Trophoblast cell (in vitro differentiated cells and primary cell): Measurements from ENCODE around the gene SHC2.

Experiments
- DNase-seq, 2 donors: peaks; one replicate each; pipeline ENCODE4 v3.0.0-alpha.2; 2016
- H2AFZ ChIP-seq: 2 replicates; pipeline ENCODE4 v1.6.1; 2013; ENCODE audit warnings: low read length, moderate library complexity, mild to moderate bottlenecking; ENCODE audit not compliant: insufficient read depth, poor library complexity
- H2AK5ac ChIP-seq: 2 replicates; pipeline ENCODE4 v1.6.1; 2013; ENCODE audit warnings: mild to moderate bottlenecking, low read length
- H2BK120ac ChIP-seq: 2 replicates; pipeline ENCODE4 v1.6.1; 2013; ENCODE audit warnings: low read length, mild to moderate bottlenecking, moderate library complexity; ENCODE audit not compliant: insufficient read depth, poor library complexity
- H2BK12ac ChIP-seq: 2 replicates; pipeline ENCODE4 v1.6.1; 2013; ENCODE audit warnings: mild to moderate bottlenecking, low read length, moderate library complexity
- H2BK5ac ChIP-seq: 2 replicates; pipeline ENCODE4 v1.6.1; 2013; ENCODE audit warnings: low read length, low read depth, moderate library complexity, mild to moderate bottlenecking; ENCODE audit not compliant: poor library complexity
- H3K14ac ChIP-seq: 2 replicates; pipeline ENCODE4 v1.6.1; 2013; ENCODE audit warnings: mild to moderate bottlenecking, low read length
- H3K18ac ChIP-seq: 2 replicates; pipeline ENCODE4 v1.6.1; 2013; ENCODE audit warnings: mild to moderate bottlenecking, low read length
- H3K23ac ChIP-seq: 2 replicates; pipeline ENCODE4 v1.6.1; 2013; ENCODE audit warnings: low read length
- H3K27ac ChIP-seq: 2 replicates; pipeline ENCODE4 v1.5.1; 2013; ENCODE audit warnings: low read depth, mild to moderate bottlenecking, inconsistent platforms, low read length, moderate library complexity
- H3K27me3 ChIP-seq: 2 replicates; pipeline ENCODE4 v1.6.1; 2013; ENCODE audit warnings: inconsistent platforms, mild to moderate bottlenecking, low read length, moderate library complexity; ENCODE audit not compliant: insufficient read depth
- H3K36me3 ChIP-seq, 2 experiments: 1 replicate in 1 of 2; 2 replicates in 1 of 2; pipeline ENCODE4 v1.6.1; 2013; ENCODE audit warnings: low read length in 2 of 2, mild to moderate bottlenecking in 2 of 2, moderate library complexity in 1 of 2; ENCODE audit not compliant: insufficient read depth in 2 of 2, control insufficient read depth in 1 of 2
- H3K4ac ChIP-seq: 2 replicates; pipeline ENCODE4 v1.6.1; 2013; ENCODE audit warnings: low read depth, mild to moderate bottlenecking, low read length, moderate library complexity
- H3K4me1 ChIP-seq, 2 experiments: 1 replicate in 1 of 2; 2 replicates in 1 of 2; pipeline ENCODE4 v1.6.1; 2013; ENCODE audit warnings: low read length in 2 of 2, mild to moderate bottlenecking in 2 of 2, moderate library complexity in 1 of 2; ENCODE audit not compliant: insufficient read depth in 2 of 2, control insufficient read depth in 1 of 2
- H3K4me2 ChIP-seq: 2 replicates; pipeline ENCODE4 v1.6.1; 2013; ENCODE audit warnings: inconsistent platforms, mild to moderate bottlenecking, low read length, moderate library complexity
- H3K4me3 ChIP-seq: 2 replicates; pipeline ENCODE4 v1.5.1; 2013; ENCODE audit warnings: mild to moderate bottlenecking, low read depth, low read length, inconsistent platforms
- H3K79me1 ChIP-seq: one replicate; pipeline ENCODE4 v1.6.1; 2013; ENCODE audit warnings: low read length
- H3K79me2 ChIP-seq: 2 replicates; pipeline ENCODE4 v1.6.1; 2013; ENCODE audit warnings: low read length, mild to moderate bottlenecking; ENCODE audit not compliant: control insufficient read depth, insufficient read depth, poor library complexity
- H3K9ac ChIP-seq: 2 replicates; pipeline ENCODE4 v1.6.1; 2013; ENCODE audit warnings: mild to moderate bottlenecking, low read length
- H3K9me3 ChIP-seq: 2 replicates; pipeline ENCODE4 v1.6.1; 2013; ENCODE audit warnings: low read depth, mild to moderate bottlenecking, control low read depth, inconsistent platforms, low read length; ENCODE audit not compliant: insufficient read depth
- H4K12ac ChIP-seq: 2 replicates; pipeline ENCODE4 v1.6.1; 2013; ENCODE audit warnings: low read depth, mild to moderate bottlenecking, low read length, moderate library complexity
- H4K8ac ChIP-seq: 2 replicates; pipeline ENCODE4 v1.6.1; 2013; ENCODE audit warnings: low read depth, mild to moderate bottlenecking, low read length, moderate library complexity
- H4K91ac ChIP-seq: one replicate; pipeline ENCODE4 v1.6.1; 2013; ENCODE audit warnings: low read depth, mild to moderate bottlenecking, low read length, moderate library complexity
- WGBS: extraction: QIAGEN DNeasy Blood & Tissue Kit; methylation state at CpG from one replicate; pipeline ENCODE4 v1.1.7; 2013; ENCODE audit warnings: missing lambda C conversion rate; ENCODE audit not compliant: insufficient read length, insufficient coverage; ENCODE audit errors: extremely low coverage; 5-methylcytosine and 5-hydroxymethylcytosine counted together

Gene SHC2

DNA sequence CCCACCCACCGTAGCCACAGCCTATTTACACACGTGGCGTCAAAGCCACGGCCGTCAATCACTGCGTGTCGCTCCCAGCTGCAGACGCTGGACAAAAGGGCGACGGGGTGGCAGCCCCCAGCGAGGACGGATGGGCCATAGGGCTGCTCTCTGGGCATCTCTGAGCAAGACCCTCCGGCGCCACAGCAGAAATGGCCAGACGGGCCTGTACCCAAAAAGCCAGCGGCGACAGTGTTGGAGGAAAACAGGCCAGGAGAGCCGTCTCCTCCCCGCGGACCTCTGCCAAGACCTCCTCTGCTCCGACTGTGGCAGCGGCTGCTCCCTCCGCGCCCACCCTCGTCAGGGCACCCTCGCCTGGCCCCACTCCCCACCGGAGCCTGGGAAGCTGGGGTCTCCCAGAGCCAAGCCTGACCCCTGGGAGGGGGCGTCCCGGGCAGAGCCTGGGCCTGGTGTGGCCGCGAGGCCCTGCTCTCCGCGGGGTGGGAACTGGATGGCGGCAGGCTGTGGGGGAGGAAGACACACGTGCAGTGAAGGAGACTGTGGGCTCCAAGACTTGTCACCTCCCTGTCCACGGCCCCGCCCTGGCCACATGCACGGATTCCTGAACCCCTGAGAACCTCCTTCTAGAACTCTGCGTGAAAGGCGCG, 54.6 kb downstream of the SHC2 start:
- H3K9me3 ChIP-seq: peaks cover 11% of the 10 kb centered on the region
- no peak overlapping the region for H4K91ac ChIP-seq
- peak overlapping the region; percentile 7 for H3K4me3 ChIP-seq
- no peak overlapping the region for H3K23ac ChIP-seq
- no peak overlapping the region for H2AK5ac ChIP-seq
- H2AFZ ChIP-seq: no peak overlapping the region
- DNase-seq: no peak
- no peak overlapping the region for H3K4ac ChIP-seq
- no peak overlapping the region for H3K14ac ChIP-seq
- no peak overlapping the region for H2BK12ac ChIP-seq
- no peaks in the 10 kb centered on the region for H3K36me3 ChIP-seq
- no peaks in the 10 kb centered on the region for H3K4me1 ChIP-seq
- H3K27me3 ChIP-seq: peaks cover 12% of the 10 kb centered on the region
- H3K79me1 ChIP-seq: peaks cover 2% of the 10 kb centered on the region
- no peak overlapping the region for H4K8ac ChIP-seq
- H3K9ac ChIP-seq: no peak overlapping the region
- H3K4me2 ChIP-seq: no peak overlapping the region
- H2BK120ac ChIP-seq: no peak overlapping the region
- no CpG with 5 or more reads among the region's 41 CpGs for WGBS
- no peak overlapping the region for H3K27ac ChIP-seq
- H3K79me2 ChIP-seq: no peaks in the 10 kb centered on the region
- no peak overlapping the region for H4K12ac ChIP-seq
- no peak overlapping the region for H2BK5ac ChIP-seq
- no peak overlapping the region for H3K18ac ChIP-seq

DNA sequence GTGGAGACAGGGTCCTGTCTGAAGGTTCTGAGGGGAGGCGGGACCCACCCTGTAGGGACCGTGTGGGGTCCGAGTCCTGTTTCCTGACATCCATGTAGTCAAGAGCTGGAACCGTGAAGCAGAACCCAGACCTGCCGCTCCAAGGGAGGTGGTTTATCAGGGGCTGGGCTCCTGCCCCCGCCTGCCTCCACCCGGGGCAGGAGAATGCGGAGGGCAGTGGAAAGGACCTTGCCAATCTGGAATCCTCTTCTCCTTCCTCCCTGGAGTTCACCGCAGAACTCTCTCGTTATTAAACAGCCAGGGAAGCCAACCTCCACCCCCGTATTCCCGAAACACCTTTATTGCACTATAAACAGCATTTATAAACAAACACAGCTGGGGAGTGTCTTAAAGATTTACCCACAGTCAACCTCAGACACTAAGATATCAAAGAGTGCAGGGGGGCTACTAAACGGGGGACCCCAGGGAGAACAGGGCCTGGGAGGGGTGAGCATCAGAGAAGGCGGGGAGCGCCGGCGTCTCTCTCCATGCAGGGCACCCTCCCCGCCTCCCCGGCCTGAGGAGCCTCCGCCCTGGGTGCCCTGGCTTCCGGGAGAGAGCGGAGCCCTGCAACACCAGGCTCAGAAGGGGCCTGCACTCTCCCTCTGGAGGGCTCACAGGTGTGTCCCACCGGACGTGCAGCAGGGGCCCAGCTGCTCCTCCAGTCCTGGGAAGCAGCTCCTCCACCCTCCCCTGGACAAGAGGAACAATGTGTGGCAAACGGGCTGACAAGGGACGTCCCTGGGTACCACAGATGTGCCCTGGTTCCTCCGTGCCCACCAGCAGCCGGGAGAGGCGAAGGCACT, 55.5 kb downstream of the SHC2 start:
- DNase-seq: no peak
- Histone ChIP-seq H3K4me2 (no peak overlapping the region), H3K36me3 (no peaks in the 10 kb centered on the region), H3K4me1 (no peaks in the 10 kb centered on the region), H3K27ac (no peak overlapping the region), H4K91ac (no peak overlapping the region), H3K79me1 (peaks cover 2% of the 10 kb centered on the region), H3K4ac (no peak overlapping the region), H3K23ac (no peak overlapping the region), H3K27me3 (peaks cover 9% of the 10 kb centered on the region), H4K12ac (no peak overlapping the region), H3K14ac (no peak overlapping the region), H2AFZ (no peak overlapping the region), H2AK5ac (no peak overlapping the region), H2BK12ac (no peak overlapping the region), H3K9ac (no peak overlapping the region), H2BK120ac (no peak overlapping the region), H2BK5ac (no peak overlapping the region), H3K18ac (no peak overlapping the region), H3K4me3 (peak overlapping the region; percentile 7), H4K8ac (no peak overlapping the region), H3K9me3 (peaks cover 8% of the 10 kb centered on the region), H3K79me2 (no peaks in the 10 kb centered on the region)
- no CpG with 5 or more reads among the region's 29 CpGs for WGBS

DNA sequence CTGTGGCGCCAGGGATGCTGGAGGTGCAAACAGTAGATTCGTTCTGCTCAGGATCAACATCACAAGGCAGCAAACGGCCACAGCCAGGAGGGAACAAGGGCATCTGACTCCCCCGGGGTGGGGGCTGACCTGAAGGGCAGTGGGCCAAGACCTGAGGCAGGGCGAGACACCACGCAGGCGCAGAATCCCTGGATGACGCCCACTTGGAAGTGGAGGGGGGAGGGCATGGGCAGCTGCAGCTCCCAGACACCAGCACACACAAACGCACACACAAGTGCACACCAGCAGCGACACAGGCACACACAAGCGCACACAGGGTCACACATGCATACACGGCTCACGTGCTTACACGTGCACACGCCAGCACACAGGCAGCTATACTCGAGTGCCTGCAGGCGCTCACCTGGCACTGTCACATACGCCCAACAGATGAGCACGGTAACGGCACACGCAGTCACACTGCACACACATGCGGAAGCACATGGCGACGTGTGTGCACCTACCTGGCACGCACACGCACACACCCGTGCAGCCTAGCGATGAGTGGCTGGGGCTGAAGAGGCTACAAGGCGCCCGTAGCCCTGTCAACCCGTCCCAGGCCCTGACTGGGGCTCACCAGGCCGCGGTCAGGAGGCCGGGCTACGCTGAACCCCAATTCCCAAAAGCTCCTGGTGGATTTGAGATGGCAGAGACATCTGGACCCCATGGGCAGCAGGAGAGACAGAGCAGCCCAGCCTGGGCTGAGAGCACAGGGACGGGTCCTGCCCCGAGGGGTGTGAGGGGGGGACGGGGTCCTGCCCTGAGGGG, 57.4 kb downstream of the SHC2 start:
- Histone ChIP-seq H3K4me3 (peak overlapping the region; percentile 4), H3K27me3 (no peaks in the 10 kb centered on the region), H4K12ac (no peak overlapping the region), H2AK5ac (no peak overlapping the region), H3K79me1 (no peaks in the 10 kb centered on the region), H2BK12ac (no peak overlapping the region), H3K9me3 (peaks cover 7% of the 10 kb centered on the region), H2BK120ac (no peak overlapping the region), H2AFZ (no peak overlapping the region), H4K91ac (no peak overlapping the region), H3K27ac (no peak overlapping the region), H3K23ac (no peak overlapping the region), H3K4ac (no peak overlapping the region), H2BK5ac (no peak overlapping the region), H3K4me1 (no peaks in the 10 kb centered on the region), H3K14ac (no peak overlapping the region), H4K8ac (no peak overlapping the region), H3K79me2 (no peaks in the 10 kb centered on the region), H3K4me2 (no peak overlapping the region), H3K36me3 (no peaks in the 10 kb centered on the region), H3K9ac (no peak overlapping the region), H3K18ac (no peak overlapping the region)
- no CpG with 5 or more reads among the region's 38 CpGs for WGBS
- no peak for DNase-seq

DNA sequence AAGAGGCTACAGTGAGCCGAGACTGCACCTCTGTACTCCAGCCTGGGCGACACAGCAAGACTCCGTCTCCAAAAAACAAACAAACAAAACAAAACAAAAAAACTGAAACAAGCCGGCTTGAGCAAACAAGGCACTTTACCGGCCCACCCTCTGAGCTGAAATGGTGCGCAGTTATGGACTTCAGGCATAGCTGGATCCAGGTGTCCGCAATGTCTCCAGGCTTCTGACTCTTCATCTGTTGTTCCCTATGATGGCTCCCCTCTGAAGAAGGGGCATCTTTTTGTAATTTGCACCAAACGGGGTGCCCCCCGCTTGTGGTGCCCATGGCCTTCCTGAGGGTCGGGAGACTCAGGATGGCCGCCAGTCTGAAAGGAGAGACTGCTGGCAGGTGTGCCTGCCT, 58.0 kb downstream of the SHC2 start:
- no peak overlapping the region for H3K4me2 ChIP-seq
- no peaks in the 10 kb centered on the region for H3K36me3 ChIP-seq
- no peaks in the 10 kb centered on the region for H3K27me3 ChIP-seq
- H3K9me3 ChIP-seq: peaks cover 9% of the 10 kb centered on the region
- H3K9ac ChIP-seq: no peak overlapping the region
- H2BK5ac ChIP-seq: no peak overlapping the region
- H3K23ac ChIP-seq: no peak overlapping the region
- no peak overlapping the region for H2BK12ac ChIP-seq
- H3K79me2 ChIP-seq: no peaks in the 10 kb centered on the region
- WGBS: no CpG with 5 or more reads among the region's 11 CpGs
- H3K79me1 ChIP-seq: no peaks in the 10 kb centered on the region
- no peak overlapping the region for H3K27ac ChIP-seq
- no peak overlapping the region for H4K91ac ChIP-seq
- H2AK5ac ChIP-seq: no peak overlapping the region
- no peak overlapping the region for H3K4me3 ChIP-seq
- H2BK120ac ChIP-seq: no peak overlapping the region
- no peaks in the 10 kb centered on the region for H3K4me1 ChIP-seq
- DNase-seq: no peak
- H4K8ac ChIP-seq: no peak overlapping the region
- H2AFZ ChIP-seq: no peak overlapping the region
- no peak overlapping the region for H3K14ac ChIP-seq
- H3K4ac ChIP-seq: no peak overlapping the region
- no peak overlapping the region for H4K12ac ChIP-seq
- no peak overlapping the region for H3K18ac ChIP-seq
